DMS53 treated with DMSO at 0.1 percent for 48 hours (cell line): ENCODE results near the gene POLR2H.

Experiments used
- DNase-seq: peaks from one replicate; lab custom pipeline; 2025; ENCODE audit not compliant: unreplicated experiment; lab: John Stamatoyannopoulos, UW

The POLR2H gene

DNA sequence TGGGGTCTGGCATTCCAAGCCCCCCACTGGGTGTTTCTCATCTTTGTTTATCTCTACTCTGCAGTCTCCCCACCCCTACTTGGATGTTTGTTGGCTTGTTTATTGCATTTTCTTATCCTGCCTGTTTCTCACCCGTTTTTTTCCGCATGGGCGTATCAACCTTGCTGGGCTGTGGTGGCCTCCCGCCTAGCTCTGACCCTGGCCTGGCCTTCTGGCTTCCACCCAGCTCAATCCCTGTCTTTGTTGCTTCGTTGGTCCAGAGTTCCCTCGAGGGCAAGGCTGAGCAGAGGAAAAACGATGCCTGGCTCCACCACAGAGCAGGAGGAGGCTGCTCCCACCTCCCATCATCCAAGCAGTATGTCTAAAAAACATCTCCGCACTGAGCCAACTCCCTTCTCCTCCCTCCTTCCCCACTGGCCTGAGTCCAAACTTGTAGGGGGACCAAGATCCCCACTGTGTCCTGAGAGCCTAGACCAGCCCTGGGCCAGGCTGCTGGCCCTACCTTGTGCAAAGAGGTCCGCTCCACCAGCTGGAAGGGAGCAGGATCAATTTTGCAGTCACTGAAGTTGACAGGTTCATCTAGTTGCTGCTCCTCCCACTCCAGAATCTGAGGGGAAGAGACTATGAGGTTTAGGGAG, 9.9 kb upstream of the POLR2H start:
- DNase-seq, result no peak

- DNase-seq, result no peak
These were observed 9.2 kb upstream of the POLR2H start for GRCh38 chr3:184352149-184352785.

DNA sequence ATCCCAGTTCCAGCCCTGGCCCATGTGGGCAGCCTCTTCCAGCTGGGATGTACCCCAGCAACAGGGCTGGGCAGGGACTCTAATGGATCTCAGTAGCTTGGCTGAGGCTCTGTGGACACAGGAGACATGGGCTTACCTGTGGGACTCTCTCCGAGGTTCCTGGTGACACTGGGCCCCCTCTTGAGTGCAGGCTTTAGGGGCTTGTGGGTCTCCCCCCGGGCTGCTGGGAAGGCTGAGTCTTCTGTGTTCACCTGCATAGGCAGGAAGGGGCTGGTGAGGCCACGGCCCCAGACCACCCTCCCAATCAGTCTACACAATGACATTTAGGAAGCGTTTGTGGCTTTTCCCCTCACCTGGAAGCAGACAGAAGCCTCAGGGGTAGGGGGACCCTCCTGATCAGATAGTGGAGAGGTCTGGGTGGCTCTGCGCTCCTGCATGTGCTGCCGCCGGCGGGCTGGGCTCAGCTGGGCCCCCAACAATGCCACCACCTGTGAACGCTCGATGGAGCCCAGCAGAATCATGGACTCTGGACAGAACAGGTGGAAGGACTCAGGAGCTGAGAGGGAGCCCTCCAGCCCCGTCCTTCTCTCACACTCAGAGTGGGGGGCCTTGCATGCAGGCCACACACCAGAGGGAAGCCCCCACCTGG, 8.5 kb upstream of the POLR2H start:
- no peak for DNase-seq

DNA sequence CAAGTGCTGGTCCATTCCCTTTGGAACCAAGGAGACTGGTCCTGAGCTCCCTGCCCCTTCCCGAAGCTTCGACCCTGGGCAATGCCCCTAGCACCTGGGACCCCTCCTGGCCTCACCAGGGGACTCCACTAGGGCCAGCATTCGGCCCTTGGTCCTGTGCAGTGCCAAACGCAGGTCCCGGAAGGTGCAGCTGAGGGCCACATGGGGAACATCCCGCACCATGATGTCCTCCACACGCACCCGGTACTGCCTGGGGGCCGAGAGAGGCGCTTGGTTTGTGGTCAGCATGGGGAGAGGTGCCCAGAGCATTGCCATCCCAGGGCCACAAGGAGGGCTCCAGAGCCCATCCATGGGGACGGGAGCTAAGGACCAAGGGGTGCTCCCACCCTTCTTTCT, 8.0 kb upstream of the POLR2H start:
- DNase-seq, result no peak

- DNase-seq, result no peak
These were observed 7.3 kb upstream of the POLR2H start for GRCh38 chr3:184354121-184354728.

GRCh38 chr3:184354754-184355153, 6.8 kb upstream of the POLR2H start:
- DNase-seq, result no peak

DNA sequence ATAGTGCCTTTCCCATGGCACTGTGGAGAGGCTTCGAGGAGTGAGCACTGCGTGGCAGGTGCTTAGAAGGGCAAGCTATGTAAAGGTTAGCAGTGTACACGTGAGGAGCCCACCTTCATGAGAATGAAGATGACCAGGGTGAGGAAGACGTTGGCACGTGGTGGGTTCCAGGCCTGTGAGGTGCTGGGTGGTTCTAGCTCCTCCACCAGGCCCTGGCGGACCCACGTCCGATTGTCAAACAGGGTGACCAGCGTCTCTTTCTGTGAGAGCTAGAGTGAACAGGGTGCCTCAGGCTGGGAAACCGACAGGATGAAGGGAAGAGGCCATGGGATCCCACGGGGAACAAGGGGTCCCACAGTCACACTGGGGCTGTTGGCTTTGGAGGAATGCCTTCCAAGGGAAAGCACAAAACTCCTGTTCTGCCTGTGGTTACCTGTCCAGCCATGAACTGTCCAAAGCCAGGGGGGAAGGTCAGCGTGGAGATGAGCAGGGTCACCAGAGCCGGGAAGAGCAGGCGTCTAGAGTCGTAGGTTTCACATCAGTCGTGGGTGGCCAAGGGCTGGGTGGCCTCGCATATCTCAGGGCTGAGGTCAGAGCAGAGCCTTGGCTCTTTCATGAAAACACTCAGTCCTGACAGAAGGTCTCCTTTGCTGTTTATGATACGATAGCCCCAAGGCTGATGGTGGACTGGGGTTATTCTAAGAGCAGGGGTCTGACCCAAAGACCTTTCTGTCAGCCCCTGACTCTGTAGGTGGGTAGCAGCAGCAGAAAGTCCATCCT, 6.1 kb upstream of the POLR2H start:
- no peak for DNase-seq

DNA sequence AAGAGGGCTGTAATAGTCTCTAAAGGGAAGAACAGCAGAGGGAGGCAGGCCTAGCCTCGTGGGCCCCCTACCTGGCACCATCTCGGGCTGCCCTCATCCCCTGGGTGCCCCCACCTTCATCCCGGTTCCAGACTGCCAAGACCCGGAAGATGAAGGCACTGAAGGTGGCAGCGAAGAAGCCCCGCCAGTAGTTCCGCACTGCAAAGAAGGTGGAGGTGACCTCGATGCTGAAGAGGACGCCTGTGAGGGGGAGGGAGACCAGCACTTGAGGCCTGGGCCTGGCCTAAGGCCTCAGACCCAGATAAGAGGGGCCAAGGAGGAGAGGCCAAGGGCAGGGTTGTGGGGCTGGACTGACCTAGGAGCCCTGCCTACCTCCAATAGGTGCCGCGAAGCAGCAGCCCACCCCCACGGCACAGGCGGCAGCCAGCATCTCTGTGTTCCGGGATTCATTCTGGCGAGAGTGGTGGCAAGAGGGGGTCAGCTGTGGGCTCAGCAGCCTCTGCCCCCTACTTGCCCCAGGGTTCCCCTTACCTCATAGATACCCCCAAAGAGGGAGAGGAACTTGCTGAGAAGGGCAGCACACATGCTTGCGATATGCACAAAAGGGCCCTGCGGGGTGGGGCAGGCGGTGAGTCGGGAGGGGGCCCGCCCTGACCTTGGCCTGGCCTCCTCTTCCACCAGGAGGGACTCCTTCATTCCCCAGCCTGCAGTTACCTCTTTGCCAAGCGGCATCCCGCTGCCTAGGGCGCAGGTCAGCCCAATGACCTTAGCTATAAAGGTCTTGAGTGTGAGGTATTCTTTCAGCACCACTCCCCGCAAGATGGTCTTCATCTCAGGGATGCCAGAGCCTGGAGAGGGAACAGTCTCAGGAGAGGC, 4.0 kb upstream of the POLR2H start:
- DNase-seq, result no peak

DNA sequence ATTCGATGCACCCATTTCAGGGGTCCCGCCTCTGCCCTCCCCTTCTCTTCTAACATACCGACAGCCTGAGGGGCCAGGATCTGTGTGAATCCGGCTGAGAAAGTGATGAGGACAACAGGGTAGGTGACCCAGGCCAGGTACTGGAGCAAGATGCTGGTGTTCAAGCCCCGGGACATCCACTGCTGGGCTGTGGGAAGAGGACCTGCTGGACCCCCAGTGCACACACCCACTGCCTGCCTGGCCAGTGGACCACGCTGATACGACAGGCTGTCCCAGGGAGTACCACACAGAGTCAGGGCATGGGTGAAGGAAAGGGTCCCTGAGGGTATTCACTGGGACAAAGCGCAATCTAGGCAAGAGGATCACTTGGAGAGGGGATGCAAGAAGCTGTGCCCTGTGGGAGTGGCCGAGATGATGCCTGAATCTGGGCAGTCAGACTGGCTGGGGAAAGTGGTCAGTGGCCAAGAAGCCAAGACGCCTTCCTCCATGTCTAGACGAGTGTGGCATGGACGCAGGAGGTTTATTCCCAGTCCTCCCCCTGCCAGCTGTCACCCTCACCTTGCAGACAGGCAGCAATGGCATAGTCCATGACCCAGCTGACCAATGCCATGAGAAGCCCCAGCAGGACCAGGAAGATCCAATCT, 3.3 kb upstream of the POLR2H start:
- DNase-seq, result no peak

DNA sequence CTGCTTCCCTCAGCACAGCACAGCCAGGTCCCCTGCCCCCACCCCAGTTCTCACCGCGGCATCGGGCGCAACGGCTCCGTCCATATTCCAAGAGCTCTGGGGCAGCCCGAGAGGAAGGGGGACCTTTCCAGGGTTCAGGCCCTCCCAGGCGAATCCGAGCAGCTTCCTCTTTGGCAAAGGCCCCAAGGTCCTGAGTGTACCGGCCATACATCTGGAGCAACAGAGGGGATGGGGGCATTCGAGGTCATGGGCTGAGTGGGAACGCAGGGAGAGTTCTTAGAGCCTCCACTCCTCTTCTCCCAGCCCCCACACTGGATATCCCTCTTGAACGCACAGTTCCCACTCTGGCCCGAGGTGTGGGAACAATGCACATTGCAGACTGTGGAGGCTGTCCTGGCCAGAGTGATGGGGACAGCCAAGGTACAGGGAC, 2.6 kb upstream of the POLR2H start:
- DNase-seq, result no peak

- no peak for DNase-seq
These were observed 1.9 kb upstream of the POLR2H start for GRCh38 chr3:184359610-184360009.

- no peak for DNase-seq
These were observed 1.2 kb upstream of the POLR2H start for GRCh38 chr3:184360070-184360928.

GRCh38 chr3:184360929-184361531, 480 bp upstream of the POLR2H start:
- no peak for DNase-seq

- peak; percentile 58 for DNase-seq
These were observed 590 bp downstream of the POLR2H start for GRCh38 chr3:184361932-184362667.

DNA sequence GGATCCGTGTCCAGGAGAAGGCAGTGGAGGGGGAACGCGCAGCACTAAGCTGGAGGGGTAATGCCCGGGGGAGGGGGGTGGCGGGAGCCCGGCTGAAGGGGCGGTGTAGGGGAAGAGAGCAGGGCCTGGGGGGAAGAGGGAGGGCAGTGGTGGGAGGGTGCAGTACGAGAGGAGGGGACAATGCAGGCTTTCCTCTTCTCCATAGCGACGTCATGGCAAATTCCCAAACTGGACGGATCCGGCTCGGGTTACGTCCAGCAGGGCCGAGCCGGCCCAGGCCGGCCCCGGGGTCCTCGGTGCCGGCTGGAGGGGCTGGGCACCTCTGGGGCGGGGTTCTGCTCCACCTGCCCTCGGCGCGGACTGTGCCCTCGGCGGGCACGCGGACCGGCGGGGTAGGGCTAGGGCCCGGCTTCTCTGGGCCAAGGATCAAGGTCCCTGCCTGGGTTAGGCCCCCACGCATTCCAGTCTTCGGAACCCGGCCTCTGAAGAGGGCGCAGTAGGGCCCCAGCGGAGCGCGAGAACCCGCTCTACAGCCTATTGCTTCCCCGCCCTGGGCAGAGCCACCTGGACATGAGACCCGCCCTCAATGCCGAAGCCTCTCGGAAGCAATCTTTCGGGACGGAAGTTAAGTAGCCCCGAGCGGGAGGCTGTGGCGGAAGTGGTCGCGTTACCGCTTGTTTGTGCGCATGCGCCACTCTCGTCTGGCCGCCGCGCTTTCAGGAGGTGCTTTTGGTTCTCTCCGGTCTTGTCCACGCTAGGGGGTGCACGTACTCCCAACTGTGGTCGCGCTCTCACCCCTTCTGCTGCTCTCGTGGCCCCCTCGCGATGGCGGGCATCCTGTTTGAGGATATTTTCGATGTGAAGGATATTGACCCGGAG, 1.4 kb downstream of the POLR2H start:
- peak; percentile 89 for DNase-seq

DNA sequence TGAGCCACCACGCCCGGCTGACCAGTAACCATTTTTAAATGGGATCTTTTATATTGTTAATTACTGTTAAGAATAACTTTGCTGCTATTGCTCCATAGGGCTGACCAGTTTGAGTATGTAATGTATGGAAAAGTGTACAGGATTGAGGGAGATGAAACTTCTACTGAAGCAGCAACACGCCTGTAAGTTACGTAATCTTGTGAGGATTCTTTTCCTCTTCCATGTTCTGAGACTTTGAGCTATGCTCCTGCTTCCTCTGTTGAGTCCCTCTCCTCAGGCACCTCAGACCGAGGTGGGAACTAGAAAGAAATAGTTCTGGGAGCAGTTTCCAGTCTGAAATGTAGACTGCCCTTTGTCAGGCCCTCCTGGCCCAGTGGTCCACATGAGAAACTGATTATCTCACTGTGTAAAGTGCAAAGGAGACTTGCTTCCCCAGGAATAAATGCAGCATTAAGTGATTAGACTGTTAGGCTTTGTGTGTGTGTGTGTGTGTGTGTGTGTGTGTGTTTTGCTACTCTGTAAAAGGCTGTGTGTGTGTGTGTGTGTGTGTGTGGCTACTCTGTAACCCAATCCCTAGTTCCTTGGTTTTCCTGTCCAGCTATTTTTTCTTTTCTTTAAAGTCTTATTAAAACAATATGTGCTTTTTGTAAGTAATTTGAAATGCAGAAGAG, 5.2 kb downstream of the POLR2H start:
- no peak for DNase-seq
